Fibroblast of pulmonary artery (primary cell): ENCODE results near the gene AIMP1.

Experiments used
- DNase-seq: peaks from one replicate; pipeline ENCODE4 v3.0.0-alpha.2; 2010; ENCODE audit warnings: low read depth
- H3K4me3 ChIP-seq: replicated peaks from 2 replicates; pipeline ENCODE4 v1.5.1; 2011; ENCODE audit warnings: low read depth, mild to moderate bottlenecking, control low read depth, low read length, moderate library complexity
- CTCF ChIP-seq: IDR thresholded peaks from 2 replicates; pipeline ENCODE4 v1.5.1; 2011; ENCODE audit warnings: mild to moderate bottlenecking, control low read depth, low read length, inconsistent platforms; ENCODE audit errors: missing control alignments

Gene AIMP1

GRCh38 chr4:106297245-106298035 is 18.9 kb upstream of the AIMP1 start:
- TF ChIP-seq CTCF = no peak
- no peak for DNase-seq
- no peak overlapping the region for H3K4me3 ChIP-seq

- DNase-seq = no peak
- H3K4me3 ChIP-seq = no peak overlapping the region
- TF ChIP-seq CTCF = no peak
These were observed 16.4 kb upstream of the AIMP1 start for GRCh38 chr4:106299977-106300376.

GRCh38 chr4:106301393-106302061 is 14.8 kb upstream of the AIMP1 start:
- H3K4me3 ChIP-seq = no peak overlapping the region
- no peak for TF ChIP-seq CTCF
- peak; percentile 69 for DNase-seq

- H3K4me3 ChIP-seq = no peak overlapping the region
- no peak for DNase-seq
- no peak for TF ChIP-seq CTCF
These were observed 14.3 kb upstream of the AIMP1 start for GRCh38 chr4:106302062-106302438.

- no peak for DNase-seq
- no peak for TF ChIP-seq CTCF
These were observed 12.6 kb upstream of the AIMP1 start for GRCh38 chr4:106303548-106304281.

GRCh38 chr4:106304632-106305031 is 11.7 kb upstream of the AIMP1 start:
- DNase-seq = no peak
- H3K4me3 ChIP-seq = no peak overlapping the region
- TF ChIP-seq CTCF = no peak

More at GRCh38 chr4:106303548-106304281, 12.6 kb upstream of the AIMP1 start:
- H3K4me3 ChIP-seq = no peak overlapping the region
